A549 (cell line): ENCODE data around the gene BCDIN3D.

Source experiments
- EP300 ChIP-seq, 2 experiments: fragments of >200 bp; sonication (Bioruptor Twin); formaldehyde crosslinking; IDR thresholded peaks; 2 replicates in 1 of 2; 3 replicates in 1 of 2; pipeline ENCODE4 v1.6.1; 2016 to 2017
- RFX5 ChIP-seq: fragments of 450-650 bp; IDR thresholded peaks from 2 replicates; pipeline ENCODE4 v1.7.1; 2014; ENCODE audit warnings: antibody characterized with exemption, mild to moderate bottlenecking, moderate library complexity
- RNF2 ChIP-seq: fragments of 200-600 bp; sonication (generic); IDR thresholded peaks from 2 replicates; pipeline ENCODE4 v1.6.1; 2016; ENCODE audit warnings: low read depth, mild to moderate bottlenecking, antibody characterized with exemption, moderate library complexity, borderline replicate concordance
- TF ChIP-seq, protein P1 (sequence below): fragments of >200 bp; sonication (Bioruptor Twin); formaldehyde crosslinking; IDR thresholded peaks from 3 replicates; pipeline ENCODE4 v1.5.1; 2016

DNA sequence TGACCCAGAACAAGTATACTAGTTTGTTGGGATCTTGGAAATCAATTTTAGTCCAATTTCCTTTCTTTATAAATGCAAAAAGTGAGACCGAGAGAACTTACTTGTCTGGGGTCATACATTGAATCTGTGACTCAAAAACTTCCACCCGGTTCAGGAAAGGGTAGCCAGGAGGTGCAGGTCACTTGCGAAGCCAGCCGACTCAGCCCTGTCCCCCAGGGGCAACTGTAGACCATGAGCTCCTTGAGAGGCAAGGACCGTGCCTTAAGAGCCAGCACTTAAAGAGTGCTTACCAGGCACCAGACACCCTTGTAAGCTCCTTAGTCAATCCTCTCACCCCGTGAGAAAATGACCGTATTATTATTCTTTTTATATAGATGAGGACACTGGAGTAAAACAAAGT is 505 bp upstream of the BCDIN3D start:
- TF ChIP-seq, protein P1, sequence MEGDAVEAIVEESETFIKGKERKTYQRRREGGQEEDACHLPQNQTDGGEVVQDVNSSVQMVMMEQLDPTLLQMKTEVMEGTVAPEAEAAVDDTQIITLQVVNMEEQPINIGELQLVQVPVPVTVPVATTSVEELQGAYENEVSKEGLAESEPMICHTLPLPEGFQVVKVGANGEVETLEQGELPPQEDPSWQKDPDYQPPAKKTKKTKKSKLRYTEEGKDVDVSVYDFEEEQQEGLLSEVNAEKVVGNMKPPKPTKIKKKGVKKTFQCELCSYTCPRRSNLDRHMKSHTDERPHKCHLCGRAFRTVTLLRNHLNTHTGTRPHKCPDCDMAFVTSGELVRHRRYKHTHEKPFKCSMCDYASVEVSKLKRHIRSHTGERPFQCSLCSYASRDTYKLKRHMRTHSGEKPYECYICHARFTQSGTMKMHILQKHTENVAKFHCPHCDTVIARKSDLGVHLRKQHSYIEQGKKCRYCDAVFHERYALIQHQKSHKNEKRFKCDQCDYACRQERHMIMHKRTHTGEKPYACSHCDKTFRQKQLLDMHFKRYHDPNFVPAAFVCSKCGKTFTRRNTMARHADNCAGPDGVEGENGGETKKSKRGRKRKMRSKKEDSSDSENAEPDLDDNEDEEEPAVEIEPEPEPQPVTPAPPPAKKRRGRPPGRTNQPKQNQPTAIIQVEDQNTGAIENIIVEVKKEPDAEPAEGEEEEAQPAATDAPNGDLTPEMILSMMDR: no peak
- no peak for TF ChIP-seq RNF2
- no peak for TF ChIP-seq EP300 (IDR thresholded peaks at IDR 0.05)
- no peak for TF ChIP-seq RFX5
